ENCODE measurements around the gene TMEM132E.

Gene TMEM132E

GRCh38 chr17:34645594-34645993 is 66.2 kb downstream of the TMEM132E start:
- no peaks in the 10 kb centered on the region for H3K36me3 ChIP-seq (ENCODE audit: control insufficient read depth in 2 of 2, insufficient read depth in 1 of 2, low read length in 2 of 2)
- POLR2A ChIA-PET = no interaction called here
- H3K27ac ChIP-seq (ENCODE audit: extremely low read depth, low read depth, low read length) = no peak overlapping the region
- TF ChIP-seq ZNF660 (tag by site-specific recombination; IDR thresholded peaks at IDR 0.05) (0 out of 2 replicates have a peak, but pooled peaks have one; percentile 37), SCRT2 (tag by site-specific recombination; IDR thresholded peaks at IDR 0.05) (no peak), ZFHX2 (tag by site-specific recombination; conservative IDR thresholded peaks at IDR 0.05) (0 out of 2 replicates have a peak, but pooled peaks have one; percentile 4), ATF2 (tag by site-specific recombination; IDR thresholded peaks at IDR 0.05; ENCODE audit: low read depth) (no peak), KLF1 (tag by site-specific recombination; IDR thresholded peaks at IDR 0.05) (peak; percentile 33), BCL11A (tag by site-specific recombination; IDR thresholded peaks at IDR 0.05; ENCODE audit: low read depth) (no peak), ZBTB48 (tag by site-specific recombination; IDR thresholded peaks at IDR 0.05) (0 out of 2 replicates have a peak, but pooled peaks have one; percentile 38), GLIS1 (tag by site-specific recombination; IDR thresholded peaks at IDR 0.05) (peak; percentile 46; the same call in 1 of the 2 replicates), ZBTB17 (tag by site-specific recombination; IDR thresholded peaks at IDR 0.05) (no peak), OVOL3 (tag by site-specific recombination; IDR thresholded peaks at IDR 0.05) (no peak), ZIC2 (tag by site-specific recombination; IDR thresholded peaks at IDR 0.05) (peak; percentile 47), KLF17 (tag by site-specific recombination; IDR thresholded peaks at IDR 0.05) (0 out of 2 replicates have a peak, but pooled peaks have one; percentile 20), OSR2 (tag by site-specific recombination; IDR thresholded peaks at IDR 0.05) (no peak)
- TF ChIP-seq, protein P1, sequence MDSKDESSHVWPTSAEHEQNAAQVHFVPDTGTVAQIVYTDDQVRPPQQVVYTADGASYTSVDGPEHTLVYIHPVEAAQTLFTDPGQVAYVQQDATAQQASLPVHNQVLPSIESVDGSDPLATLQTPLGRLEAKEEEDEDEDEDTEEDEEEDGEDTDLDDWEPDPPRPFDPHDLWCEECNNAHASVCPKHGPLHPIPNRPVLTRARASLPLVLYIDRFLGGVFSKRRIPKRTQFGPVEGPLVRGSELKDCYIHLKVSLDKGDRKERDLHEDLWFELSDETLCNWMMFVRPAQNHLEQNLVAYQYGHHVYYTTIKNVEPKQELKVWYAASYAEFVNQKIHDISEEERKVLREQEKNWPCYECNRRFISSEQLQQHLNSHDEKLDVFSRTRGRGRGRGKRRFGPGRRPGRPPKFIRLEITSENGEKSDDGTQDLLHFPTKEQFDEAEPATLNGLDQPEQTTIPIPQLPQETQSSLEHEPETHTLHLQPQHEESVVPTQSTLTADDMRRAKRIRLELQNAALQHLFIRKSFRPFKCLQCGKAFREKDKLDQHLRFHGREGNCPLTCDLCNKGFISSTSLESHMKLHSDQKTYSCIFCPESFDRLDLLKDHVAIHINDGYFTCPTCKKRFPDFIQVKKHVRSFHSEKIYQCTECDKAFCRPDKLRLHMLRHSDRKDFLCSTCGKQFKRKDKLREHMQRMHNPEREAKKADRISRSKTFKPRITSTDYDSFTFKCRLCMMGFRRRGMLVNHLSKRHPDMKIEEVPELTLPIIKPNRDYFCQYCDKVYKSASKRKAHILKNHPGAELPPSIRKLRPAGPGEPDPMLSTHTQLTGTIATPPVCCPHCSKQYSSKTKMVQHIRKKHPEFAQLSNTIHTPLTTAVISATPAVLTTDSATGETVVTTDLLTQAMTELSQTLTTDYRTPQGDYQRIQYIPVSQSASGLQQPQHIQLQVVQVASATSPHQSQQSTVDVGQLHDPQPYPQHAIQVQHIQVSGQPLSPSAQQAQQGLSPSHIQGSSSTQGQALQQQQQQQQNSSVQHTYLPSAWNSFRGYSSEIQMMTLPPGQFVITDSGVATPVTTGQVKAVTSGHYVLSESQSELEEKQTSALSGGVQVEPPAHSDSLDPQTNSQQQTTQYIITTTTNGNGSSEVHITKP (tag by site-specific recombination; IDR thresholded peaks at IDR 0.05) = peak; percentile 70
- TF ChIP-seq, protein P2, sequence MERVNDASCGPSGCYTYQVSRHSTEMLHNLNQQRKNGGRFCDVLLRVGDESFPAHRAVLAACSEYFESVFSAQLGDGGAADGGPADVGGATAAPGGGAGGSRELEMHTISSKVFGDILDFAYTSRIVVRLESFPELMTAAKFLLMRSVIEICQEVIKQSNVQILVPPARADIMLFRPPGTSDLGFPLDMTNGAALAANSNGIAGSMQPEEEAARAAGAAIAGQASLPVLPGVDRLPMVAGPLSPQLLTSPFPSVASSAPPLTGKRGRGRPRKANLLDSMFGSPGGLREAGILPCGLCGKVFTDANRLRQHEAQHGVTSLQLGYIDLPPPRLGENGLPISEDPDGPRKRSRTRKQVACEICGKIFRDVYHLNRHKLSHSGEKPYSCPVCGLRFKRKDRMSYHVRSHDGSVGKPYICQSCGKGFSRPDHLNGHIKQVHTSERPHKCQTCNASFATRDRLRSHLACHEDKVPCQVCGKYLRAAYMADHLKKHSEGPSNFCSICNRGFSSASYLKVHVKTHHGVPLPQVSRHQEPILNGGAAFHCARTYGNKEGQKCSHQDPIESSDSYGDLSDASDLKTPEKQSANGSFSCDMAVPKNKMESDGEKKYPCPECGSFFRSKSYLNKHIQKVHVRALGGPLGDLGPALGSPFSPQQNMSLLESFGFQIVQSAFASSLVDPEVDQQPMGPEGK (tag by site-specific recombination; IDR thresholded peaks at IDR 0.05) = peak; percentile 18; the same call in 1 of the 2 replicates
- TF ChIP-seq, protein P3, sequence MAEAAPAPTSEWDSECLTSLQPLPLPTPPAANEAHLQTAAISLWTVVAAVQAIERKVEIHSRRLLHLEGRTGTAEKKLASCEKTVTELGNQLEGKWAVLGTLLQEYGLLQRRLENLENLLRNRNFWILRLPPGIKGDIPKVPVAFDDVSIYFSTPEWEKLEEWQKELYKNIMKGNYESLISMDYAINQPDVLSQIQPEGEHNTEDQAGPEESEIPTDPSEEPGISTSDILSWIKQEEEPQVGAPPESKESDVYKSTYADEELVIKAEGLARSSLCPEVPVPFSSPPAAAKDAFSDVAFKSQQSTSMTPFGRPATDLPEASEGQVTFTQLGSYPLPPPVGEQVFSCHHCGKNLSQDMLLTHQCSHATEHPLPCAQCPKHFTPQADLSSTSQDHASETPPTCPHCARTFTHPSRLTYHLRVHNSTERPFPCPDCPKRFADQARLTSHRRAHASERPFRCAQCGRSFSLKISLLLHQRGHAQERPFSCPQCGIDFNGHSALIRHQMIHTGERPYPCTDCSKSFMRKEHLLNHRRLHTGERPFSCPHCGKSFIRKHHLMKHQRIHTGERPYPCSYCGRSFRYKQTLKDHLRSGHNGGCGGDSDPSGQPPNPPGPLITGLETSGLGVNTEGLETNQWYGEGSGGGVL (tag by site-specific recombination; IDR thresholded peaks at IDR 0.05) = peak; percentile 77
- H3K4me3 ChIP-seq (ENCODE audit: low read depth, low read length) = no peak overlapping the region
- H3K4me1 ChIP-seq (ENCODE audit: control insufficient read depth, insufficient read depth, low read length) = peaks cover 22% of the 10 kb centered on the region
- CTCF ChIA-PET = interaction anchor here (0.6 to 2.1 kb wide), 5 partner anchors 8 to 329 kb away, joined by 3 to 6 read pairs (median 5); no protein-coding TSS in a partner anchor
- H3K9me3 ChIP-seq (ENCODE audit: control insufficient read depth, insufficient read depth, low read depth, low read length) = no peaks in the 10 kb centered on the region

All from HEK293 (cell line).